GM12874 (cell line): ENCODE results near the gene MPPED1.

ENCODE experiments used
- TF ChIP-seq, protein P1 (sequence below): IDR thresholded peaks from 2 replicates; pipeline ENCODE4 v1.5.1; 2011; ENCODE audit warnings: low read depth, mild to moderate bottlenecking, control low read depth, low read length, moderate library complexity; ENCODE audit not compliant: insufficient read depth

Gene MPPED1

DNA sequence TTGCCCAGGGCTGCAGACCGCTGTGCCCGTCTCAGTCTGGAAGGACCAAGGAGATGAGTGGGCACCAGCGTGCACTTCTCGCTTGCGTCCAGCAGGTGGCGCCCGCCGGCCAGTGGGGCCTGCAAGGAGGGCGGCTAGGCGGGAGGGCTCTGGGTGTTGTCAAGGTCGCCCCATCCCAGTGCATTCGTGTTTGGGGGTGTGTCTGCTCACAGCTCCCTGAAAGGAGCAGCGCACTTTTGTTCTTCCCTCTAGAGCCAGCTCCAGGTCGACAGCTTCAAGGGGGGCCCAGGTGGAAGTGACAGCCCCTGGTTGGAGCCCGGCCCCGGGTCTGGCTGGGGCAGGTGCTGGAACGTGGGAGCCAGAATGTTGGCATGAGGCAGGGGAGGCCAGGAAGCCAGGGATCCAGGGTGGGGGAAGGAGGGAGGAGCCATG, 23.4 kb upstream of the MPPED1 start:
- TF ChIP-seq, protein P1, sequence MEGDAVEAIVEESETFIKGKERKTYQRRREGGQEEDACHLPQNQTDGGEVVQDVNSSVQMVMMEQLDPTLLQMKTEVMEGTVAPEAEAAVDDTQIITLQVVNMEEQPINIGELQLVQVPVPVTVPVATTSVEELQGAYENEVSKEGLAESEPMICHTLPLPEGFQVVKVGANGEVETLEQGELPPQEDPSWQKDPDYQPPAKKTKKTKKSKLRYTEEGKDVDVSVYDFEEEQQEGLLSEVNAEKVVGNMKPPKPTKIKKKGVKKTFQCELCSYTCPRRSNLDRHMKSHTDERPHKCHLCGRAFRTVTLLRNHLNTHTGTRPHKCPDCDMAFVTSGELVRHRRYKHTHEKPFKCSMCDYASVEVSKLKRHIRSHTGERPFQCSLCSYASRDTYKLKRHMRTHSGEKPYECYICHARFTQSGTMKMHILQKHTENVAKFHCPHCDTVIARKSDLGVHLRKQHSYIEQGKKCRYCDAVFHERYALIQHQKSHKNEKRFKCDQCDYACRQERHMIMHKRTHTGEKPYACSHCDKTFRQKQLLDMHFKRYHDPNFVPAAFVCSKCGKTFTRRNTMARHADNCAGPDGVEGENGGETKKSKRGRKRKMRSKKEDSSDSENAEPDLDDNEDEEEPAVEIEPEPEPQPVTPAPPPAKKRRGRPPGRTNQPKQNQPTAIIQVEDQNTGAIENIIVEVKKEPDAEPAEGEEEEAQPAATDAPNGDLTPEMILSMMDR, result peak; percentile 99

DNA sequence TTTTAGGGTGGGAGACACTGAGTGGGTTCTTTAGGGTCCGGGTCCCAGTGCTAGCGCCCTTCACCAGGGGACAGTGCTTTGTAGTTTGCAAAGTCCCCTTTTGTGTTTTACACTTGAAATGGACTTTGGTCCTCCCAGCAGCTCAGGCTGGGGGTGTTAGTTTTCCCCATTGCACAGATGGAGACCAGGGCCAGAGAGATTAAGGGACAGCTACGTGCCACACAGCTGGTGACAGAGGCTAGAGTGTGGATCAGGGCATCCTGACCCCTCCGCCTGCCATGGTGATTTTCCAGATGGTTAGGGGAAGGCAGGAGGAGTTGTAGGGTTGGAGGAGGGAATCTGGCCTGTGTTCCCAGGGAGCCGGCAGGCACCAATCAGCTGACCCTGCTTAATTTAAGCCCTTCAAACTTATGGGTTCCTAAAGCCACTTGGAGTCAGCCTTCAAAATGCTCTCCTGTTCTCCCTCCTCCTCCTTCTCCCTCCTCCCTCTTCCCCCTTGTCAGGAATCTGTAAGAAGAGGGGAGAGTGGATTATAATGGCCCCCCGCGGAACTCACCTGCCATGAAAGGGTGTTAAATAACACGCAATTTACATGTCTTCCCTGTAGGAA, 22.5 kb upstream of the MPPED1 start:
- TF ChIP-seq, protein P1, result no peak

DNA sequence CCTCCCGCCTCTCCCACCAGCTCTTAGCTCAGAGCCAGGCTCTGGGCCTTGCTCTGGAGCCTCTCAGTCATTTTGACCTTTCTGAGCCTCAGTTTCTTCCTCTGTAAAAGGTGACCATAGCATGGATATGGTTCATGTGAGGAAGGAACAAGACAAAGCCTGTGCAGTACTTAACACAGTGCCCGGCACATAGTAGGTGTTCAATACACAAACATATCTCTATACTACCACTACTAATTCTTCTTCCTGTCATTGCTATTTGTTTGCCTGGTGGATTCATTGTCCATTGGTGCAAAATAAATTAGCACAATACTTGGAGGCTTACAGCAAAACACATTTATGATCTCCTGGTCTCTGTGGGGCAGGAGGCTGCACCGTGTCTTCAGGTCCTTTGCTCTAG, 21.6 kb upstream of the MPPED1 start:
- TF ChIP-seq, protein P1, result no peak

- TF ChIP-seq, protein P1, result no peak
Observed at GRCh38 chr22:43390872-43391271, 20.9 kb upstream of the MPPED1 start.

- TF ChIP-seq, protein P1, result no peak
Observed at GRCh38 chr22:43391306-43391705, 20.5 kb upstream of the MPPED1 start.

GRCh38 chr22:43392385-43392989, 19.3 kb upstream of the MPPED1 start:
- TF ChIP-seq, protein P1, result no peak

GRCh38 chr22:43393132-43393843, 18.5 kb upstream of the MPPED1 start:
- TF ChIP-seq, protein P1, result no peak
